OCI-LY1 (cell line): Measurements from ENCODE around the gene RBPMS2.

Experiments
- EZH2 ChIP-seq: fragments of 200-600 bp; sonication (generic), shearing (Covaris generic); IDR thresholded peaks from 2 replicates; pipeline ENCODE4 v1.8.0; 2017; ENCODE audit warnings: borderline replicate concordance, mixed run types, mild to moderate bottlenecking, antibody characterized with exemption, low read length, moderate library complexity, mixed read lengths
- TF ChIP-seq, protein P1 (sequence below): fragments of 200-600 bp; sonication (generic), shearing (Covaris generic); IDR thresholded peaks from 2 replicates; pipeline ENCODE4 v1.5.1; 2017; ENCODE audit warnings: mild to moderate bottlenecking, antibody characterized with exemption, low read length, moderate library complexity, mixed read lengths

DNA sequence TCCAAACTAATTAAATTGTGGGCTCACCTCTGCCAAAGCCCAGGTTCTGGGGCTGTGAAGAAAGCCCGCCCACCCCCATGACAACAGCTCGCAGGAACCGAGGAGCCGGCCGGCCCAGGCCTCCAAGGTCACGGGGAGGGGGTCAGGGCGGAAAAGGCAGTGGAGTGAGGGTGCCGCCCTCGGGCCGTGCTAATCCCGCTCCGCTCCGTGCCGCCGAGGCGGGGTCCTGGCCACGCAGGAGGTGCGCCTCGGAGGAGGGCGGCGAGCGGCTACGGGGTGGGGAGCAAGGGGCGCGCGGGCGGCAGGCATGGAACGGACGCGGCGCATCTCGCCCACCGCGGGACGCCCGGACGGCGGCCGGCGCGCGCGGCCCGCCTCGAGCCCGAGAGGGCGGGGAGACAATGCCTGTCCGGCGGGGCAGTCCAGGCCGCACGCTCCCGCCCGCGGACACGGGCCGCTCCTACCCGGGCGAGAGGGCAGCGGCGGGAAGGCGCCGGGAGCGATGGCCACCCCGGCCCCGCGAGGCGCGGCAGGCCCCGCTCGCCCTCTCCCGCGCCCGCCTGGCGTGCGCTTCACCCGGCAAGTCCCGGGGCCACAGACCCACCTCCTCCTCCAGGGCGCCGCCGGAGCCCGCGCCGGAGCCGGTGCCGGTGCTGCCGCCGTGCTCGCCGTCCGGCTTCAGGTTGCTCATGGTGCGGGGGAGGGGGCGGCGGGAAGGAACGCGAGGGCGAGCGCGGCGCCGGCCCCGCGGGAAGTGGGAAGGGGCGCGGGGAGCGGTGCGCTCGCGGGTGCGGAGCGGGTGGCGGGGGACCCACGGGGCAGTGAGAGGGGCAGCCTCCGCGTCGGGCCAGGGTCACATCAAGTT is 528 bp downstream of the RBPMS2 start:
- TF ChIP-seq, protein P1, sequence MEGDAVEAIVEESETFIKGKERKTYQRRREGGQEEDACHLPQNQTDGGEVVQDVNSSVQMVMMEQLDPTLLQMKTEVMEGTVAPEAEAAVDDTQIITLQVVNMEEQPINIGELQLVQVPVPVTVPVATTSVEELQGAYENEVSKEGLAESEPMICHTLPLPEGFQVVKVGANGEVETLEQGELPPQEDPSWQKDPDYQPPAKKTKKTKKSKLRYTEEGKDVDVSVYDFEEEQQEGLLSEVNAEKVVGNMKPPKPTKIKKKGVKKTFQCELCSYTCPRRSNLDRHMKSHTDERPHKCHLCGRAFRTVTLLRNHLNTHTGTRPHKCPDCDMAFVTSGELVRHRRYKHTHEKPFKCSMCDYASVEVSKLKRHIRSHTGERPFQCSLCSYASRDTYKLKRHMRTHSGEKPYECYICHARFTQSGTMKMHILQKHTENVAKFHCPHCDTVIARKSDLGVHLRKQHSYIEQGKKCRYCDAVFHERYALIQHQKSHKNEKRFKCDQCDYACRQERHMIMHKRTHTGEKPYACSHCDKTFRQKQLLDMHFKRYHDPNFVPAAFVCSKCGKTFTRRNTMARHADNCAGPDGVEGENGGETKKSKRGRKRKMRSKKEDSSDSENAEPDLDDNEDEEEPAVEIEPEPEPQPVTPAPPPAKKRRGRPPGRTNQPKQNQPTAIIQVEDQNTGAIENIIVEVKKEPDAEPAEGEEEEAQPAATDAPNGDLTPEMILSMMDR = no peak
- TF ChIP-seq EZH2 = no peak
